IMR-90 (cell line): ENCODE results near the gene SEMA4D.

ENCODE experiments used
- CEBPB ChIP-seq: IDR thresholded peaks from 2 replicates; pipeline ENCODE4 v1.6.1; 2012; ENCODE audit warnings: low read depth, low read length, improper control_type of control experiment
- CHD1 ChIP-seq: IDR thresholded peaks from 2 replicates; pipeline ENCODE4 v1.6.1; 2012; ENCODE audit warnings: low read depth, low read length, improper control_type of control experiment
- FOS ChIP-seq: fragments of 150-350 bp; IDR thresholded peaks from 2 replicates; pipeline ENCODE4 v1.6.1; 2016; ENCODE audit warnings: low read depth, low read length
- MAFK ChIP-seq: IDR thresholded peaks from 2 replicates; pipeline ENCODE4 v1.6.1; 2012; ENCODE audit warnings: low read depth, low read length, improper control_type of control experiment
- TF ChIP-seq, protein P1 (sequence below): fragments of 150-350 bp; IDR thresholded peaks from 2 replicates; pipeline ENCODE4 v1.6.1; 2016; ENCODE audit warnings: low read depth, mild to moderate bottlenecking, low read length, moderate library complexity, borderline replicate concordance
- TF ChIP-seq, protein P2 (sequence below): conservative IDR thresholded peaks from 2 replicates; pipeline ENCODE4 v1.5.1; 2012; ENCODE audit warnings: mild to moderate bottlenecking, low read depth, low read length, improper control_type of control experiment

DNA sequence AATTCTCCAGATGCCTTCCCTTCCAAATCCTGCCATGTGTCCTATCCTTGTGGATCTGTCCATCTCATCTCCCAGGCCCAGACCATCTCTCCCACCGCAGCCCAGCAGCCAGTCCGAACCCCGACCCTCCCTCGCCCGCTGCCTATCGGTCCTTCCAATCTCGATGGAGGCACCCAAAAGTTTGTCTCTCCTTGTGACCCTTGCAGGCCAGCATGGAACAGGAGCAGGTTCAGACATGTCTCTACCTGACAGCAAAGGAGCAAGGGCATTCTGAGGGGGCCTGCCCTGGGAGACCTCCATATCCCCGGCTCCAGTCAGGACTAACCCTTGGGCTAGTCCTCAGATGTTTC lies 51.0 kb downstream of the SEMA4D start:
- TF ChIP-seq, protein P1, sequence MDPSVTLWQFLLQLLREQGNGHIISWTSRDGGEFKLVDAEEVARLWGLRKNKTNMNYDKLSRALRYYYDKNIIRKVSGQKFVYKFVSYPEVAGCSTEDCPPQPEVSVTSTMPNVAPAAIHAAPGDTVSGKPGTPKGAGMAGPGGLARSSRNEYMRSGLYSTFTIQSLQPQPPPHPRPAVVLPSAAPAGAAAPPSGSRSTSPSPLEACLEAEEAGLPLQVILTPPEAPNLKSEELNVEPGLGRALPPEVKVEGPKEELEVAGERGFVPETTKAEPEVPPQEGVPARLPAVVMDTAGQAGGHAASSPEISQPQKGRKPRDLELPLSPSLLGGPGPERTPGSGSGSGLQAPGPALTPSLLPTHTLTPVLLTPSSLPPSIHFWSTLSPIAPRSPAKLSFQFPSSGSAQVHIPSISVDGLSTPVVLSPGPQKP, result no peak
- TF ChIP-seq CHD1, result no peak
- TF ChIP-seq, protein P2, sequence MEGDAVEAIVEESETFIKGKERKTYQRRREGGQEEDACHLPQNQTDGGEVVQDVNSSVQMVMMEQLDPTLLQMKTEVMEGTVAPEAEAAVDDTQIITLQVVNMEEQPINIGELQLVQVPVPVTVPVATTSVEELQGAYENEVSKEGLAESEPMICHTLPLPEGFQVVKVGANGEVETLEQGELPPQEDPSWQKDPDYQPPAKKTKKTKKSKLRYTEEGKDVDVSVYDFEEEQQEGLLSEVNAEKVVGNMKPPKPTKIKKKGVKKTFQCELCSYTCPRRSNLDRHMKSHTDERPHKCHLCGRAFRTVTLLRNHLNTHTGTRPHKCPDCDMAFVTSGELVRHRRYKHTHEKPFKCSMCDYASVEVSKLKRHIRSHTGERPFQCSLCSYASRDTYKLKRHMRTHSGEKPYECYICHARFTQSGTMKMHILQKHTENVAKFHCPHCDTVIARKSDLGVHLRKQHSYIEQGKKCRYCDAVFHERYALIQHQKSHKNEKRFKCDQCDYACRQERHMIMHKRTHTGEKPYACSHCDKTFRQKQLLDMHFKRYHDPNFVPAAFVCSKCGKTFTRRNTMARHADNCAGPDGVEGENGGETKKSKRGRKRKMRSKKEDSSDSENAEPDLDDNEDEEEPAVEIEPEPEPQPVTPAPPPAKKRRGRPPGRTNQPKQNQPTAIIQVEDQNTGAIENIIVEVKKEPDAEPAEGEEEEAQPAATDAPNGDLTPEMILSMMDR, result no peak
- TF ChIP-seq FOS, result no peak
- no peak for TF ChIP-seq MAFK
- no peak for TF ChIP-seq CEBPB
